SIG-M5 (cell line): ENCODE measurements around the gene MYO7A.

ENCODE experiments used
- DNase-seq: peaks from one replicate; lab custom pipeline; 2025; lab: John Stamatoyannopoulos, UW

Gene MYO7A

GRCh38 chr11:77127235-77127911, 673 bp upstream of the MYO7A start:
- DNase-seq, result no peak

DNA sequence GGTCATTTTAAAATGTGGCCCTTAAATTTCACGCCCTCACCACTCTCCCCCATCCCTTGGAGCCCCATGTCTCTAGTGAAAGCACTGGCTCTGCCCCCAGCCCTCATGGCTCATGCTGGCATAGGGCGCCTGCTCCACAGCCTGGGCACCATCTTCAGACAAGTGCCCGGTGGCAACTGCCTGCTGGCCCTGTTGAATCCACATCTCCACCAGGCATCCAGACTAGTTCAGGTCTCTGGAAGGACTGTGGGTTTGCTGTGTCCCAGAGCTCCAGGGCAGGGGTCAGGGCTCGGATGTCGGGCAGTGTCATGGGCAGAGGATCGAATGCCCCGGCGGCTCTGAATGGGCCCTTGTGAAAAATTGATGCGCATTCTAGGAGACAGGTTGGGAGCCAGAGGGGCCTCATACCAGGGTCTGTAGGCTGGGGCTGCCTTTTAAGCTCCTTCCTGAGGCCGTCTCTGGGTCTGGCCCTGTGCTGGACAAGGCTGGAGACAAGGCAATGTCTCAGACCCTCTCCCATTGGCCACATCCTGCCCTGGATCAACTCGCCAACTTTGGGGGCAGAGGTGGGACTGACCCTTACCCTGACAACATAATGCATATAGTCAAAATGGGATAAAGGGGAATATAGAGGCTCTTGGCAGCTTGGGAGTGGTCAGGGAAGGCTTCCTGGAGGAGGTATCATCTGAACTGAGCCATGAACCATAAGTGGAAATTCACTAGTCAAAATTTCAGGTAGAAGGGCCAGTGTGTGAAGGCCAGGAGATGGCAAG, 1.2 kb downstream of the MYO7A start:
- DNase-seq, result no peak

DNA sequence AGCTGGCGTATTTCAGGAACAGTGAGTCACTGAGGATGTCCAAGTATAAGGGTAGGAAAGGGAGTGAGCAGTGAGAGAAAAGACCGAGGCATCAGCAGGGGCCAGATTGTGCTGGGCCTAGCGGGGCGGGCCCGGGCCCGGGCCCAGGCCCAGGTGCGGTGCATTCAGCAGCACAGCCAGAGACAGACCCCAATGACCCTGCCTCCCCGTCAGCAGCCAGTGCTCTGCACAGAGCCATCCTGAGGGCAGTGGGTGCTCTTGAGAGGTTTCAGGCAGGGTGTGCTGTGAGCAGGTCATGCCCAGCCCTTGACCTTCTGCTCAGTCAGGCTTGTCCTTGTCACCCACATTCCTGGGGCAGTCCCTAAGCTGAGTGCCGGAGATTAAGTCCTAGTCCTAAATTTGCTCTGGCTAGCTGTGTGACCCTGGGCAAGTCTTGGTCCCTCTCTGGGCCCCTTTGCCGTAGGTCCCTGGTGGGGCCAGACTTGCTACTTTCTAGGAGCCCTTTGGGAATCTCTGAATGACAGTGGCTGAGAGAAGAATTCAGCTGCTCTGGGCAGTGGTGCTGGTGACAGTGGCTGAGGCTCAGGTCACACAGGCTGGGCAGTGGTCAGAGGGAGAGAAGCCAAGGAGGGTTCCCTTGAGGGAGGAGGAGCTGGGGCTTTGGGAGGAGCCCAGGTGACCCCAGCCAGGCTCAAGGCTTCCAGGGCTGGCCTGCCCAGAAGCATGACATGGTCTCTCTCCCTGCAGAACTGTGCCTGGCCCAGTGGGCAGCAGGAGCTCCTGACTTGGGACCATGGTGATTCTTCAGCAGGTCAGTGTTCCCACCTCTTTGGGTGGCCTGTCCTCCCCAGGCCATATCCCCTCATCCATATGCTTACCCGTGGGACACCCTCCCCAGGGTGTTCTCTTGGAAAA, 2.1 kb downstream of the MYO7A start:
- DNase-seq, result no peak

- no peak for DNase-seq
Measured at GRCh38 chr11:77130763-77131513, 2.9 kb downstream of the MYO7A start.

- no peak for DNase-seq
Measured at GRCh38 chr11:77131560-77131959, 3.5 kb downstream of the MYO7A start.

- no peak for DNase-seq
Measured at GRCh38 chr11:77135069-77135468, 7.0 kb downstream of the MYO7A start.

GRCh38 chr11:77136074-77136473, 8.0 kb downstream of the MYO7A start:
- no peak for DNase-seq

DNA sequence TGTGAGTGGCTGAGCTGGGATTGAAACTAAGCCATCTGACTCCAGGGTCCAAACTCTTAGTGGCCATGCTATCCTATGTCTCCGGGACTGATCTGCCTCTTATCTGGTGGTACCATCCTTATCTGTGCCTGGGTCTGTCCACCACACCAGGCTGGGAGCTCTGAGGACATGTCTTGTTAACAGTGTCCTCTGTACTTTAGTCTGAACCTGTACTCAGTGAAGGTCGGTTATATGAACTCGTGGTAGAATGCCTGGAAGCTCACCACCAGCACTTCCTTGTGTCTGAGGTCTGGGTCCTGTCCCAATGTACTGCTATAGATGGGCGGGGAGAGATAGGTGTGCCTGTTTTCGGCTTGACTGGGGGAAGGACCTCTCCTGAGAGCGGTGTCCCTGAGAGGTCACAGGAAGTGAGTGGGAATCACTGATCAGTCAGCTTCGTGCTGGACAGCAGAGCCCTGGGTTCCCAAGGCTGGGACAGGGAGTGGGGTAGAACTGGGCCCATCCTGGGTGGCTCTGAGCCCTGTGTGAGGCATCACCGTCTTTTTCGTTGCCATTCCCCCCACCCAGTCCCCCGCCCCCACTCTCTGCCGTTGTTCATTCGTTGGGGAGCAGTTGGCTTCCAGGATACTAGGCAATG, 8.9 kb downstream of the MYO7A start:
- DNase-seq, result no peak

GRCh38 chr11:77137421-77137820, 9.4 kb downstream of the MYO7A start:
- DNase-seq, result no peak

DNA sequence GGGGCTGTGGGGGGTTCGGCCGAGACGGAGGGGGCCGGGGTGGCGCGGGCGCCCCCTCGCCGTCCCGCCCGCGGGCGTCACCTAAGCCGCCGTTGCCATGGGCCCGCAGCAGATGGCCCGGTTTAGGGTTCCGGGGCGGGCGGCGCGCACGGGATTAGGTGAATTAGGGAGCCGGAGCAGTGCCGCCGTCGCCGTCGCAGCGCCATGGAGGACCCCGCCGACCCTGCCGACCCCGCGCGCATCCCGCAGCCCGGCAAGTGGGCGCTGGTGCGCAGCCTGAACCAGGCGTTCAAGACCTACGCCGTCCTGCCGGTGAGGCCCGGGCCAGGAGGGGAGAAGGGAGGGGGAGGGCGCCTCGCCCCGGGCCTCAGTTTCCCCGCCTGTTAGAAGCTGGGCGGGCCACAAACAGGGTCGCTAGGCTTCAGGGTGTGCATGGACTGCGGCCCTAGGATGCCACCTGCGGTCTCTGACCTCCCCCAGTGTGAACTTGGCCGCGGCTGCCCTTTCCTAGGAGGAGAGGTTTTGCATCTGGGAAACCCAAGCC, 10.1 kb downstream of the MYO7A start:
- DNase-seq, result no peak

- DNase-seq, result no peak
Measured at GRCh38 chr11:77139201-77139600, 11.2 kb downstream of the MYO7A start.

- DNase-seq, result no peak
Measured at GRCh38 chr11:77140231-77140851, 12.3 kb downstream of the MYO7A start.

DNA sequence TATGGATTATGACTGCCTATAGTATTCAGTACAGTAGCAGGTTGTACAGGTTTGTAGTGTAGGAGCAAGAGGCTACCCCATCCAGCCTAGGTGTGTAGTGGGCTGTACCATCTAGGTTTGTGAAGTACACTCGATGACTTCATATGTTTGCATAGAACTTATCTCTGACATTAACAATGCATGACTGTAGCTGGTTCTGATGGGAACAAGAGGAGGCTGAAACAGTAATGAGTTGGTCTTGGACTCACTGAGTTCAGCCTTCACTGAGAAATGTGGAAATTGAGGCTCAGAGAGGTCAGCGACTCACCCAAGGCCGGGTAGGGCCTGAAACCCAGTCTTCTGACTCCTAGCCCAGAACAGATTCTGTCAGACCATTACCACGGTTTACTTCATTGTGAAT, 13.0 kb downstream of the MYO7A start:
- no peak for DNase-seq

DNA sequence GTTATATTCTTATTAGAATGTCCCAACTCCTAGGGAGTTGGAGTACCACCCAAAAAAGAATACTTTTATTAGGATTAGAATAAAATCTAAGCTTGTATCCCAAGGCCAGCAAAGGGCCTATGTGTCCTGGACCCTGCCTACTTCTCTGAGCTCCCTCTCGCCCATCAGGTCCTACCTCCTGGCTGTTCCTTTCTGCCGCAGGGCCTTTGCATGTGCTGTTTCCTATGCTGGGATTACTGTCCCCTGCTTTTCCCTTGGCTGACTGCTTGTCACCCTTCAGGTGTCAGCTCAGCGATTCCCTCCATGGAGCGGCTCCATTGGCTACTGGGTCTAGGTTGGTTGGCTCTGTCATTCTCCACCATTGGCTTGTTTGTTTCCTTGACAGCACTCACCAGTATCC, 13.4 kb downstream of the MYO7A start:
- no peak for DNase-seq

DNA sequence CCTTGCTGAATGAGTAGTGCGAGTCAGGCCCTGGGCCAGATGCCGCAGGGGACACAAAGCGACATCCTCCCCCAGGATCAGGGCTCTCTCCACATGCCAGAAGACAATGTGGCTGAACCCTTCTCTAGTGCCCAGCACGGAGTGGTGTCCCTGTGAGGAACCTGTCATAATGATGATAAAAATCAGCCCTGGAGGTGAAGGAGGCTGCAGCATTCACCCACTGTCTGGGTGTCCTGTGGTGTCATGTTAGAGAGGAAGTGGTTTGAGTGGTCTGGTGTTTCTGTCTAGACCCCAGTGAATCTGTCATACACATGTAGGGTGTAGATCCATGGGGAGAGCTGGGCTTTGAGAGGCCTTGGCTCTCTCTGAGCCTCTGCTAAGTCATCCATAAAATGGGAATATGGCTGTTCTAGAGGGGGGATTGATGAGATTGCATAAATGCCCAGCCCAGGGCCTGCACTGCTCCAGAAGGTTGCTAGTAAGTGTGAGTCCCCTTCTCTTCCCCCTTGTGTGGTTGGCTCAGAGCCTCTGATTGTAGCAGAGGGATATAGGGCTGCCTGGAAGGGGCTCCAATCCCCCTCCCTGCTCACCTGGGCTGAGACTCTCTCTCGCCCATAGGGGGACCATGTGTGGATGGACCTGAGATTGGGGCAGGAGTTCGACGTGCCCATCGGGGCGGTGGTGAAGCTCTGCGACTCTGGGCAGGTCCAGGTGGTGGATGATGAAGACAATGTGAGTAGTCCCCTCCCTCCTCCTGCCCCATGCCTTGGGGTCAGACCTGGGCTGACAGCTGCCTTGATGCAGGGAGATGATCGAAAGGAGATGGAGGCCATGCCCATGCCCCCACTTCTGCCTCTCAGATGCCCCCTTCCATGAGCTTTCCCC, 14.3 kb downstream of the MYO7A start:
- no peak for DNase-seq

- no peak for DNase-seq
Measured at GRCh38 chr11:77143405-77144020, 15.5 kb downstream of the MYO7A start.

GRCh38 chr11:77144196-77144856, 16.3 kb downstream of the MYO7A start:
- no peak for DNase-seq

- DNase-seq, result no peak
Measured at GRCh38 chr11:77144857-77145428, 16.9 kb downstream of the MYO7A start.
